ENCODE data around the gene MLXIPL.
A peak's percentile ranks its signal among the peaks of the same experiment; 100 is the strongest.
"Not testable (repeated sequence)": the region's sequence is repeated elsewhere in the genome, so short reads cannot be mapped to it uniquely, and the experiment has no call there.

Gene MLXIPL

DNA sequence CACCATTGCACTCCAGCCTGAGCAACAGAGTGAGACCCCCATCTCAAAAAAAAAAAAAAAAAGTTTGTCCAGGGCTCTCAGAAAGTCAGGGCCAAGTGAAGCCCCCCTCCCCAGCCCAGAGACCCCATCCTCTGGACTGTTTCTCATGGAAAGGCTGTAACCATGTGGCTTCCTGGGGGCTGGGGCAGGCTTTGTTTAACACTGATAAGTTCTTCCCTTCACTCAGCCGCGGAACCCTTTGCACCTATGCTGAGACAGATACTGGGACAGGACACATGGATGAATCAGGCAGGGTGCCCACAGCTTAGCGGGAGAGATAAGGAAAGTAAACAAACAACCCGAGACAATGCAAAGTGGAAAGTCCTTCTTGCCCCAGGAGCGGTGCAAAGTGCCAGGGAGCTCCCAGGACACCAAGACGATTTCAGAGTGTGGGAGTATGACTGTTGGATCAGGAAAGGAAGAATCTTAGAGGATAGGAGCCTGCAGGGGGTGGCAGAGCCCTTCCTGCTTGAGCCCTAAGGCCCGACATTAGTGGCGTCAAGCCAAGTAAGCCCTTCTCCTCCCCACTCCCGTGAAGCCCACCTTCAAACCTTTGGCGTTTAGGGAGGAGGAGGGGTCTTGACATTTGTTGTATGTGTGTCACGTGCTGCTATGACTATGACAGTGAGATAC is 11.6 kb downstream of the MLXIPL start:
- FAIRE-seq: no peak

GRCh38 chr7:73611017-73611555 is 13.2 kb downstream of the MLXIPL start:
- no peak for FAIRE-seq

DNA sequence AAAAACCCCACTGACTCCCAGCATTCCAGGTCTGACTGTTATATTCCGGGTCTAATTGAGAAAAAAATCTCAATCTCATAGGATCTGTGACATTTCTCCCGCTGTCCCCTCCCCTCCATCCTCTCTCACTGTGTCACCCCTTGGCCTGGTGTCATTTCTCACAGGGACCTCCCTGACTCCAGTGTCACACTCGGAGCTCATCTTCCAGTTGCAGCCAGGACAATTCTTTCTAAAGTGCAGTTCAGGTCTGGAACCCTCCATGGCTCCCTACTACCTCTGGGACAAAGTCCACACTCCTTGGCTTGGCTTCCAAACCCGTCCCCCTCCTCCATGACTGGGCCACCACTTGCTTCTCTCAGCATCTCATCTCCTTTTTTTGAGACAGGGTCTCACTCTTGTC is 14.2 kb downstream of the MLXIPL start:
- FAIRE-seq: no peak

DNA sequence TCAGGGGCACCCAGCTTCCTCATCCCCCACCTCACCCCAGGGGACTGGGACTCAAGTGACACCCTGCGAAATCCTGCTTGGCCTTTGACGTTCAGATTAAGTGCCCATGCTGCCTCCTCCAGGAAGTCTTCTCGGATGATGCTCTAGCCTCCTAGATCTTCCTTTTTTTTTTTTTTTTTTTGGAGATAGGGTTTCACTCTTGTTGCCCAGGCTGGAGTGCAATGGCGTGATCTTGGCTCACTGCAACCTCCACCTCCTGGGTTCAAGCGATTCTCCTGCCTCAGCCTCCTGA is 16.7 kb downstream of the MLXIPL start:
- FAIRE-seq: not testable (repeated sequence)

DNA sequence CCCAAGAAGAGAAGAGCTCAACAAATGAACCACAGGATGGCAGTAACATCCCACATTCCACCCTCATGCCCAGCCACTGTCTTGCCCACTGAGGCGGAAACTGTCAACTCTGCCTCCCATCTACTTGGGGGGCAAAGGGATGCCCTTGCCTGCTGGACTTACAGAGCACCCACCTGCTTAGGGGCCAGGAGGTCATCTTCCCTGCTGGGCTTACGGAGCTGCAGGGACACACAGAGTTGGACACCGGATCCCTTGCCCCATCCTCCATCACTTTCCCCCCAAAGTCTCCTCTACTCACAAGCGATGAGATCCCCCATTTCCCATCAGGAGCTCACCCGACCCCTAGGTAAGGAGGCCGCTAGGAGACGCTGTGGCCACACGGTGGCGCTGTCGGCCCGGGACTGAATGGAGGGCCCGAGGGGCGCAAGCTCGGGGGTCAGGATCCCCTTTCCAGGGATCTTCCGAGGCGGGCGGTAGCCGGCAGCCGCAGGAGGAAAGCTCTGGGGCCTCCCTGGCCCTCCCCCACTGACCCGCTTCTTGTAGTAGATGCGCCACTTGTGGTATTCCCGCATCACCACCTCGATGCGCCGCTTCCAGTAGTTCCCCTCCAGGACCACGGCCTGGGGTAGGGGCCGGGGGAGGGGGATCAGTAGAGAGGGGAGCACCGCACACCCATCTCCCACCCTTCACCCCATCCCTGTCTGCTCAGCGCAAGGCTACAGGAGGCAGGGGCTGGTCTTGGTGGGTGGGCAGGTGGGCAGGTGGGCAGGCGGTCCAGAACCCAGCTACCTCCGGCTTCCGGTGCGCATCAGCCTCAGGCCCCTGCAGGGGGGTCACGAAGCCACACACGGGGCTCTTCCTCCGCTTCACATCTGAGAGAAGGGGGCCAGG is 17.3 kb downstream of the MLXIPL start:
- FAIRE-seq: no peak

GRCh38 chr7:73605601-73606220 is 18.6 kb downstream of the MLXIPL start:
- FAIRE-seq: no peak

GRCh38 chr7:73602721-73603651 is 21.3 kb downstream of the MLXIPL start:
- no peak for FAIRE-seq

DNA sequence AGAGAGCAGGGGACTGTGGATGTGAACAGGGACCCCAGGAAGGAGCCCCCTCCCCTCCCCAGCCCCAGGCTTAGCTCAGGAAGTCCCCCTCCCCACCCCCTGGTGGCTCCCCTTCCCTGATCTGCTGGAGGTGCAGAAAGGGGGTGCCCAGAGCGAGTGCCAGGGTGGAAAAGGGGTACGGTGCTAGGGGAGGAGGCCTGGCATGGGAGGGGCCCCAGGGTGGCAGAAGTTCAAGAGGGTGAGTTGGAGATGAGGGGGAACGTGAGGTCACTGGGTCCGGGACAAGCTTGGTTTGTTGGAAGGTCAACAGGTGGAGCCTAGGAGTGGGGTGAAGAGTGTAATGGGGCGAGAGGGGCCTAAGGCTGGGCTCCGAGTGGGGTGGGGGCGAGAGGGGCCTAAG is 24.4 kb downstream of the MLXIPL start:
- no peak for FAIRE-seq

- FAIRE-seq: no peak
These were observed 25.0 kb downstream of the MLXIPL start for GRCh38 chr7:73599151-73599882.

DNA sequence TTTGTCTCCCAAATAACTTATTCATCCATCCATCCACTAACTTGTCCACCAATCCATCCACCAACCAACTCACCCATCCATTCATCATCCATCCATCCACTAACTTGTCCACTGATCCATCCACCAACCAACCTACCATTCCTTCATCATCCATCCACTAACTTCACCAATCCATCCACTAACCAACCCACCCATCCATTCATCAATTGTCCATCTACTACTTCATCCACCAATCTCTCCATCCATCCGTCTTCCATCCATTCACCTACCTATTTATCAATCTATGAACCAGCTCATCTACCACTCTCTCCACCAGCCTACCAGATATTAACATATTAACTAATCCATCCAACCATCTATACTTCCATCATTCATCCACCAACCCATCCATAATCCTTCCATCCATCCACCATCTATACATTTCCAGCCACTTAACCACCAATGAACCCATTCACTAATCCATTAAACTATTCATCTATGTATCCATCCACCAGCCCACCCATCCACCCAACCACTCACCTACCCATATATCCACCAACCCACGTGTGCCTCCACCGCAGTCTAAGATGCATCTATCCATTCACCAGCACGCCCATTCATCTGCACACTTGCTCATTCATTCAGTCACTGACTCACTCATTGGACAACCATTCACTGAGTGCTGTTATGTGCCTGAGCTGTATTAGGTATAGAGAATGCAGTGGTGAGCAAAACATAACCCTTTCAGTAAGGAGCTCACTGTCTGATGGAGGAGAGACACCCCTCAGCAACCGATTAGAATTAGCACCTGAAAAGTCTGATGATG is 26.1 kb downstream of the MLXIPL start:
- FAIRE-seq: no peak

DNA sequence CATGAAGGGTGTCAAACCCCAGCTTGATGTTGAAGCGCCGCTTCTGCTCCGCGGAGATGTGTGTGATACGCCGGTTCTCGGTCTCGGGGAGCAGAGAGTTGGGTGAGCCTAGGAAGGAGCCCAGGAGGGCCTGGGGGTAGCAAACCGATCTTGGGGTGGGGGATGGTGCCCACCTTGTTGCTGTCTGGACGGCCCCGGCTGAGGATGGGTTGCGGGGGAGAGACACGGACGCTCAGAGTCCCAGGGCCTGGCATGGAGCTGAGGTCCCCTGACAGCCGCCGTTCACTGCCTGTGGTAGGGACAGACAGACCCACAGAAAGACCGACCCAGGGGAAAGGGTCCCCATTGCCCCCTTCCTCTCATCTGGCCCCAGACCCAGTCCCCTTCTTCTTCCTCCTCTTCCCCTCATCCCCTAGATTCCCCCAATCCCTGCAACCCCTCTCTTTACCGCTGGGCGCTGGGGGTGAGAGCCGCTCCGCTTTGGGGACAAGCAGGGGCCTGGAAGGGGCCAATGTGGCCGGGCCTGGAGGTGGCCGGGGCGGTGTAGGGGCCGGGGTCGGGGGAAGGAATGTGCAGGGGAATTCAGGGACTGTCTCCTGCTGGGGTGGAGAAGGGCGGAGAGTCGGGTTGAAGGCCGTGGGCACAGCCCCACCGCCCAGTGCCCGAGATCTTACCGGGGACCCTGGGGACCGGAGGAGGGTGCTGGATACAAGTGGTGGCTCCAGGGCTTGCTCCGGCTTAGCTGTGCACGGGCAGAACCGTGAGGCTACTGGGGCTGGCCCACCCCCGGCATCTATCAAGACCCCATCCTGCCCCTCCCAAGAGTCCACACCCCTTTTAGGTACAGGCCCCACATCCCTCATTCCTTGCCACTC is 27.9 kb downstream of the MLXIPL start:
- no peak for FAIRE-seq

DNA sequence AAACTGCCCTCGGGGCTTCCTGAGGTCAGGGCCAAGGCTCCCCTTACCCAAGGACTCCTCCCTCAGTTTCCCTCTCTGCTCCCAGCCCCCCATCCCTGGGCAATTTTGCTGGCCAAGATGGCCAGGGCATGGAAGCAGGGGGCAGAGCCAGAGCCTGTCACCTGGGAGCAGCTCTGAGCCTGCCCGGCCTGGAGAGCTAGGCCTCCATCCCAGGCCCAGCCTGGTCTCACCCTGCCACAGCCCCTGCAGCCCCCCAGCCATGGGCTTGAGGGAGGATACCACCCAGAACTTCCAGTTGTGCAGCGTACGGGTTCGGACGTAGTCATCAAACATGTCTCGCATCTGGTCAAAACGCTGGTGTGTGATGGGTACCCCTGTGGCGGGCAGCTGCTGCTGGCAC is 29.0 kb downstream of the MLXIPL start:
- no peak for FAIRE-seq

DNA sequence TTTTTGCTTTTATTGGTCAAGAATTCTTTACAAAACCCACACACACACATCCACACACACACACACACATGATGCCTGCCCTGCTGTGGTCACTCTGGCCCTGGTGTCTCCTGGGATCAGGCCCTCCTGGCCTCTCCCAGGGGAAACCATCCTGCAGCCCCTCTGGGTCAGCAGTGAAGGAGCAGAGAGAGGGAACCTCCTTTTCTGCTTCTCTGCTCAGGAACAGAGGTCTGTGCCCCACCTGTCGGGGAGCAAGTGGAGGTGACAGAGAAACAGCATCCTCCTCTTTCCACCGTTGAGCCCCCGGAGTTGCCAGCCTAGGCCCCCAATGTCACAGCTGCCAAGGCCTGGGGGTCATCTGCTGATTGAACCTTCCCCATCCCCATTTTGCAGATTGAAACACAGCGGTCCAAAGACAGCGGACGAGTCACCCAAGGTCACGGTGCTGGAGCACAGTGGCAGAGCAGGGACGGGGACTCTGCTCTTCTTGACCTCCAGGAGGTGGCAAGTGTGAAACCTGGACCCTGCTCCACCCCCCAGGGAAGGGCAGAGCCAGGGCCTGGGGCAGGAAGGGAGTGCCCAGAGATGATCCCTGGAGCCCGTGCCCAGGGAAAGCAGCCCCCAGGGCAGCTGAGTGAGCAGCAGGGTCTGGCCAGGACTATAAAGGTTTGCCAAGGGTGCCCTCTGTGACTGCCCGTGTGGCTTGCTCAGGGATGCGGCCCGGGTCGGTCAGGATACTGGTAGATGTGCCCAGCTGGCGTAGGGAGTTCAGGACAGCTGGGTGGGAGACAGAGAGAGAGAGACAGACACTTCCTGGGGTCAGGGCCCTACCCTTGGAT is 30.9 kb downstream of the MLXIPL start:
- FAIRE-seq: no peak

- FAIRE-seq: no peak
These were observed 37.4 kb downstream of the MLXIPL start for GRCh38 chr7:73586911-73587310.

- FAIRE-seq: no peak
These were observed 39.1 kb downstream of the MLXIPL start for GRCh38 chr7:73585196-73585595.

DNA sequence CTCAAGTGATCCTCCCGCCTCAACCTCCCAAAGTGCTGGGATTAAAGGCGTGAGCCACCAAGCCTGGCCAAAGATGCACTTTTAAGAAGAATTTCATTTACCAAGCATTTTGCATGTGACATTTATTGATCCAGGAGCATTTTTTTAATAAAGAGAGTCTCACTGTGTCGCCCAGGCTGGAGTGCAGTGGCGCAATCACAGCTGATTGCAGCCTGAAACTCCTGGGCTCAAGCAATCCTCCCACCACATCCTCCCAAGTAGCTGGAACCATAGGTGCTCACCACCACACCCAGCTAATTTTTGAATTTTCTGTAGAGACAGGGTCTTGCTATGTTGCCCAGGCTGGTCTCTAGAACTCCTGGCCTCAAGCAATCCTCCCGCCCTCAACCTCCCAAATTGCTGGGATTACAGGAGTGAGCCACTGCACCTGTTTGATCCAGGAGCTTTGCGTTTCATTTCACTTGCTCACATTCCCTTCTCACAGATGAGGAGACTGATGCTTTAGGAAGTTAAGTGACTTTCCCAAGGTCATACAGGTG is 41.6 kb downstream of the MLXIPL start:
- FAIRE-seq: no peak

- FAIRE-seq: not testable (repeated sequence)
These were observed 43.3 kb downstream of the MLXIPL start for GRCh38 chr7:73581006-73581405.

DNA sequence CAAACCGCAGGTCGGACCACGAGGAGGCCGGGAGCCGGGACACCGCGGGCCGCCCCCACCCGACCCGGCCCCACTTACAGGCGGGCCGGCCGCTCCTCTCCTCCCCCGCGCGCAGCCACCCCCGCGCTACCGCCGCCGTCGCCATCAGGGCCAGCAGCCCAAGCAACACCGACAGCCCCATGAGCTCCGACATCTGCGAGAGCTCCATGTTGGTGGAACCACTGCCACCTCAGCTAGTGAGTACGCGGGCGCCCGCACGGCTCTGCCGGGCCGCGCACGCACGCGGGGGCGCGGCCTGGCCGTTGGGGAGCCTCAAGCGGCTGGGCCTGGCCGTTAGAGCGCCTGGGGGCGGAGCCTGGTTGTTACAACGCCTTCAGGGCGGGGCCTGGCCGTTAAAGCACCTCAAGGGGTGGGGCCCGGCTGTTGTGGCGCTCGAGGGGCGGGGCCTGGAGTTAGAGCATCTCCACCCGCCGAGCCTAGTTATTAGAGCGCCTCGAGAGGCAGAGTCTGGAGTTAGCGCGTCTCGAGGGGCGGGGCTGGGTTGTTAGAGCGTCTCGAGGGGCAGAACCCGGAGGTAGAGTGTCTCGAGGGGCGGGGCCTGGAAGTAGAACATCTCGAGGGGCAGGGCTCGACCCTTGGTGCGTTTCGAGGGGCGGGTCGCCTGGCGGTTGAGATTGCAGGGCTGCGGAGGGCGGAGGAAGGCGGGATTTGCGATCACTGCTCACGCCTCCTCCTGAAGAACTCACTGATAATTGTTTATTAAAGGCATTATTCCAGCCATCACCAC is 45.8 kb downstream of the MLXIPL start, which contains the start of gene TBL2:
Gene TBL2, minus strand, starts transcription at position 238 of the 787 bp plus-strand sequence. Its CDS starts 30 bp downstream, at position 208.
- peak; percentile 97 for FAIRE-seq

Measured in G401.6 (cell line).